IMR-90 (cell line): ENCODE results near the gene HRH2. TPM values are rescaled to one million over a fixed set of nuclear protein-coding genes. Genes with fewer than 3 reads are reported as not detected.

Experiments
- ATAC-seq: fragments of 200-7000 bp; cut with Tn5 transposase; 2 replicates; pipeline ENCODE4 v1.9.1; 2020; ENCODE audit warnings: low read depth, mild to moderate bottlenecking, moderate library complexity
- BruUV-seq: library from RNA; stranded (reverse); fragments of 400-500 nt; replicated peaks from 2 replicates; lab custom pipeline; 2021; lab: Mats Ljungman, UMichigan
- CTCF ChIA-PET: fragments of 300-600 bp; formaldehyde crosslinking; extraction: SDS; loops from one replicate; lab custom pipeline; 2021; ENCODE audit warnings: antibody characterized with exemption; lab: Yijun Ruan, JAX
- POLR2A ChIA-PET: fragments of 300-600 bp; sonication (Branson Sonifier 250); formaldehyde crosslinking; loops from one replicate; lab custom pipeline; 2022; ENCODE audit warnings: antibody characterized with exemption; ENCODE audit not compliant: unreplicated experiment; lab: Charles Lee
- DNase-seq: peaks from one replicate; pipeline ENCODE4 v3.0.0; 2013
- H2AFZ ChIP-seq: replicated peaks from 2 replicates; pipeline ENCODE3; 2013; ENCODE audit warnings: low read length, mild to moderate bottlenecking; ENCODE audit not compliant: poor library complexity
- H2AK5ac ChIP-seq: 2 replicates; pipeline ENCODE4 v1.6.1; 2013; ENCODE audit warnings: low read depth, low read length, inconsistent platforms
- H2AK9ac ChIP-seq: replicated peaks from 2 replicates; pipeline ENCODE3; 2013; ENCODE audit warnings: mild to moderate bottlenecking, low read depth, low read length, moderate library complexity; ENCODE audit not compliant: poor library complexity
- H2BK120ac ChIP-seq: 2 replicates; pipeline ENCODE4 v1.6.1; 2013; ENCODE audit warnings: low read depth, low read length, inconsistent platforms
- H2BK15ac ChIP-seq: 3 replicates; pipeline ENCODE4 v1.6.1; 2013; ENCODE audit warnings: low read depth, low read length, inconsistent platforms
- H2BK20ac ChIP-seq: 2 replicates; pipeline ENCODE4 v1.6.1; 2013; ENCODE audit warnings: low read depth, mild to moderate bottlenecking, inconsistent platforms, low read length, moderate library complexity
- H2BK5ac ChIP-seq: 2 replicates; pipeline ENCODE4 v1.6.1; 2013; ENCODE audit warnings: mild to moderate bottlenecking, low read depth, low read length, inconsistent platforms; ENCODE audit not compliant: poor library complexity, severe bottlenecking
- H3K14ac ChIP-seq: replicated peaks from 2 replicates; pipeline ENCODE4 v1.6.1; 2013; ENCODE audit warnings: low read depth, low read length, inconsistent platforms
- H3K18ac ChIP-seq: 2 replicates; pipeline ENCODE4 v1.6.1; 2013; ENCODE audit warnings: low read depth, low read length, control low read depth
- H3K23ac ChIP-seq: 2 replicates; pipeline ENCODE4 v1.6.1; 2013; ENCODE audit warnings: low read depth, low read length, inconsistent platforms
- H3K27ac ChIP-seq: 2 replicates; pipeline ENCODE4 v1.5.1; 2013; ENCODE audit warnings: mild to moderate bottlenecking, control low read depth, low read length; ENCODE audit not compliant: insufficient read depth
- H3K27me3 ChIP-seq: 2 replicates; pipeline ENCODE4 v1.6.1; 2013; ENCODE audit warnings: low read length; ENCODE audit not compliant: control insufficient read depth, insufficient read depth
- H3K36me3 ChIP-seq: 2 replicates; pipeline ENCODE4 v1.6.1; 2013; ENCODE audit warnings: low read length, mixed read lengths; ENCODE audit not compliant: control insufficient read depth, insufficient read depth
- H3K4ac ChIP-seq: 2 replicates; pipeline ENCODE4 v1.6.1; 2013; ENCODE audit warnings: low read depth, low read length, inconsistent platforms
- H3K4me1 ChIP-seq: 2 replicates; pipeline ENCODE4 v1.6.1; 2013; ENCODE audit warnings: low read length, mixed read lengths; ENCODE audit not compliant: control insufficient read depth, insufficient read depth
- H3K4me2 ChIP-seq: 2 replicates; pipeline ENCODE4 v1.6.1; 2013; ENCODE audit warnings: low read depth, mild to moderate bottlenecking, control low read depth, low read length, moderate library complexity
- H3K4me3 ChIP-seq: 2 replicates; pipeline ENCODE4 v1.5.1; 2013; ENCODE audit warnings: low read depth, mild to moderate bottlenecking, control low read depth, low read length, moderate library complexity; ENCODE audit not compliant: insufficient read depth
- H3K56ac ChIP-seq: 2 replicates; pipeline ENCODE4 v1.6.1; 2013; ENCODE audit warnings: low read length, inconsistent platforms; ENCODE audit not compliant: insufficient read depth; ENCODE audit errors: extremely low read depth
- H3K79me1 ChIP-seq, 2 experiments: 2 replicates each; pipeline ENCODE4 v1.6.1; 2013; ENCODE audit warnings: low read length in 2 of 2, inconsistent platforms in 1 of 2, low read depth in 1 of 2
- H3K9ac ChIP-seq: 2 replicates; pipeline ENCODE4 v1.6.1; 2013; ENCODE audit warnings: low read depth, low read length, control low read depth
- H3K9me1 ChIP-seq: 2 replicates; pipeline ENCODE4 v1.6.1; 2013; ENCODE audit warnings: low read length, inconsistent platforms; ENCODE audit not compliant: insufficient read depth
- H3K9me3 ChIP-seq: 2 replicates; pipeline ENCODE4 v1.6.1; 2013; ENCODE audit warnings: low read length; ENCODE audit not compliant: control insufficient read depth, insufficient read depth
- H4K20me1 ChIP-seq: 2 replicates; pipeline ENCODE4 v1.6.1; 2013; ENCODE audit warnings: low read length, inconsistent platforms; ENCODE audit not compliant: insufficient read depth
- H4K5ac ChIP-seq: 2 replicates; pipeline ENCODE4 v1.6.1; 2013; ENCODE audit warnings: mild to moderate bottlenecking, low read depth, low read length, control low read depth
- H4K8ac ChIP-seq, 2 experiments: 2 replicates each; pipeline ENCODE4 v1.6.1; 2013; ENCODE audit warnings: low read depth in 2 of 2, low read length in 2 of 2, control low read depth in 1 of 2, inconsistent platforms in 1 of 2
- H4K91ac ChIP-seq: 2 replicates; pipeline ENCODE4 v1.6.1; 2013; ENCODE audit warnings: low read depth, low read length, inconsistent platforms; ENCODE audit not compliant: insufficient read depth
- BHLHE40 ChIP-seq: fragments of 150-350 bp; IDR thresholded peaks from 2 replicates; pipeline ENCODE4 v1.6.1; 2016; ENCODE audit warnings: mild to moderate bottlenecking, low read depth, low read length
- CEBPB ChIP-seq: IDR thresholded peaks from 2 replicates; pipeline ENCODE4 v1.6.1; 2012; ENCODE audit warnings: low read depth, low read length, improper control_type of control experiment
- CHD1 ChIP-seq: IDR thresholded peaks from 2 replicates; pipeline ENCODE4 v1.6.1; 2012; ENCODE audit warnings: low read depth, low read length, improper control_type of control experiment
- CTCF ChIP-seq: conservative IDR thresholded peaks from 2 replicates; pipeline ENCODE4 v1.5.1; 2012; ENCODE audit warnings: mild to moderate bottlenecking, low read depth, low read length, improper control_type of control experiment
- ELK1 ChIP-seq: fragments of 150-350 bp; IDR thresholded peaks from 2 replicates; pipeline ENCODE4 v1.6.1; 2016; ENCODE audit warnings: low read depth, mild to moderate bottlenecking, low read length, moderate library complexity, borderline replicate concordance
- FOS ChIP-seq: fragments of 150-350 bp; IDR thresholded peaks from 2 replicates; pipeline ENCODE4 v1.6.1; 2016; ENCODE audit warnings: low read depth, low read length
- MAFK ChIP-seq: IDR thresholded peaks from 2 replicates; pipeline ENCODE4 v1.6.1; 2012; ENCODE audit warnings: low read depth, low read length, improper control_type of control experiment
- MAZ ChIP-seq: IDR thresholded peaks from 2 replicates; pipeline ENCODE4 v1.6.1; 2012; ENCODE audit warnings: low read depth, mild to moderate bottlenecking, low read length, improper control_type of control experiment, moderate library complexity, borderline replicate concordance
- MXI1 ChIP-seq: IDR thresholded peaks from 2 replicates; pipeline ENCODE4 v1.6.1; 2012; ENCODE audit warnings: low read depth, mild to moderate bottlenecking, low read length, moderate library complexity, borderline replicate concordance
- NFE2L2 ChIP-seq: fragments of 150-350 bp; IDR thresholded peaks from 2 replicates; pipeline ENCODE4 v1.6.1; 2016; ENCODE audit warnings: low read depth, mild to moderate bottlenecking, low read length
- POLR2A ChIP-seq: IDR thresholded peaks from 2 replicates; pipeline ENCODE4 v1.6.1; 2012; ENCODE audit warnings: mild to moderate bottlenecking, low read depth, low read length
- RAD21 ChIP-seq: IDR thresholded peaks from 2 replicates; pipeline ENCODE4 v1.6.1; 2012; ENCODE audit warnings: low read length, improper control_type of control experiment
- RCOR1 ChIP-seq: IDR thresholded peaks from 2 replicates; pipeline ENCODE4 v1.6.1; 2012; ENCODE audit warnings: mild to moderate bottlenecking, low read length, improper control_type of control experiment; ENCODE audit not compliant: insufficient replicate concordance
- RFX5 ChIP-seq: IDR thresholded peaks from 2 replicates; pipeline ENCODE4 v1.8.0; 2012; ENCODE audit warnings: low read depth, mild to moderate bottlenecking, low read length, moderate library complexity
- SMC3 ChIP-seq: fragments of 150-350 bp; IDR thresholded peaks from 2 replicates; pipeline ENCODE4 v1.6.1; 2016; ENCODE audit warnings: low read depth, mild to moderate bottlenecking, antibody characterized with exemption, low read length, moderate library complexity
- WGBS, 2 experiments: methylation state at CpG; one replicate each; pipeline versions ENCODE4 v1.1.5 to v1.1.7; 2013; ENCODE audit warnings: missing lambda C conversion rate in 2 of 2; ENCODE audit not compliant: insufficient read length in 1 of 2; ENCODE audit errors: extremely low coverage in 2 of 2; 5-methylcytosine and 5-hydroxymethylcytosine counted together
- dilution Hi-C: fragments of 300-500 bp; cut with HindIII; formaldehyde crosslinking; loops from one replicate; pipeline ENCODE4 v1.14.3; 2018; ENCODE audit warnings: low sequenced_read_pairs; ENCODE audit not compliant: unreplicated experiment
- in situ Hi-C: fragments of 300-500 bp; cut with MboI; formaldehyde crosslinking; loops from 3 replicates; pipeline ENCODE4 v1.14.3; 2019; ENCODE audit warnings: low sequenced_read_pairs, inconsistent platforms, mixed read lengths
- intact Hi-C: fragments of 100-400 bp; cut with micrococcal nuclease; formaldehyde crosslinking; loops from 2 replicates; pipeline ENCODE4 v1.10.0; 2022
- polyA plus RNA-seq, 3 experiments: library from polyadenylated mRNA; depleted of rRNA; stranded (reverse); fragments of >200 nt; gene quantifications; 2 replicates each; pipeline ENCODE4 v1.2.3, GENCODE V29; 2012; ENCODE audit warnings: low replicate concordance in 1 of 3
- total RNA-seq: library from RNA; depleted of rRNA; stranded (reverse); fragments of >200 nt; gene quantifications from 2 replicates; pipeline ENCODE4 v1.2.3, GENCODE V29; 2012
- TF ChIP-seq, protein P1 (sequence below): fragments of 150-350 bp; IDR thresholded peaks from 2 replicates; pipeline ENCODE4 v1.6.1; 2017; ENCODE audit warnings: mild to moderate bottlenecking, antibody characterized with exemption, low read length, low read depth

The HRH2 gene
- total and polyA plus RNA-seq, 2 of the 4 experiments (the other 2 are of a cell fraction): not detected

DNA sequence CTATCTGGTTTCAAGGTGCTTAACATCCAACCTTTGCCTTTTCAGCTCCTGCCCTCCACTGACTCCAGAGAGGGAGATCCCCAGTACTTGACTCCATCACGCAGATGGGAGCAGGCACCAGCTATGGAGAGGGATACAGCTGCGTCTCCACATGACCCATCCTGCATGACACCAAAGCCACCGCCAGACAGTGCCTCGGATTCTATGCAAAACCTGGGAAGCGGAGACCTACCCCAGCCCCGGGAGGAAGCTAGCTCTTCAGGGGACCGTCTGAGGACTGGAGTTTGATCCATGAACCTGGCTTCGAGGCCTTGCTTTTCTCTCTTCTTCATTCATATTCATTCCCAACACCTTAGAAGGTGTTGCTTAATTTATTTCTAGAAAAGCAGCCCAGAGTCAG lies 24.8 kb downstream of the HRH2 start:
- Histone ChIP-seq H3K9me3 (peaks cover 10% of the 10 kb centered on the region), H3K27me3 (no peaks in the 10 kb centered on the region), H4K8ac (no peak overlapping the region), H2AFZ (no peak overlapping the region), H3K27ac (no peak overlapping the region), H3K23ac (no peak overlapping the region), H3K9ac (no peak overlapping the region), H4K20me1 (no peaks in the 10 kb centered on the region), H2BK15ac (no peak overlapping the region), H3K36me3 (no peaks in the 10 kb centered on the region), H3K56ac (no peak overlapping the region), H2AK5ac (no peak overlapping the region), H3K4me3 (no peak overlapping the region), H3K14ac (no peak overlapping the region), H3K4me2 (no peak overlapping the region), H2AK9ac (no peak overlapping the region), H2BK120ac (no peak overlapping the region), H3K18ac (no peak overlapping the region), H3K79me1 (no peaks in the 10 kb centered on the region), H2BK20ac (no peak overlapping the region), H2BK5ac (no peak overlapping the region), H3K4me1 (no peaks in the 10 kb centered on the region), H3K9me1 (no peaks in the 10 kb centered on the region), H4K91ac (no peak overlapping the region), H4K5ac (no peak overlapping the region), H3K4ac (no peak overlapping the region)
- dilution Hi-C loops: no loop called here
- no peak for ATAC-seq
- no peak for TF ChIP-seq CTCF
- no peak for TF ChIP-seq RAD21
- TF ChIP-seq POLR2A: no peak
- no peak for TF ChIP-seq CEBPB
- TF ChIP-seq RFX5: no peak
- TF ChIP-seq, protein P1, sequence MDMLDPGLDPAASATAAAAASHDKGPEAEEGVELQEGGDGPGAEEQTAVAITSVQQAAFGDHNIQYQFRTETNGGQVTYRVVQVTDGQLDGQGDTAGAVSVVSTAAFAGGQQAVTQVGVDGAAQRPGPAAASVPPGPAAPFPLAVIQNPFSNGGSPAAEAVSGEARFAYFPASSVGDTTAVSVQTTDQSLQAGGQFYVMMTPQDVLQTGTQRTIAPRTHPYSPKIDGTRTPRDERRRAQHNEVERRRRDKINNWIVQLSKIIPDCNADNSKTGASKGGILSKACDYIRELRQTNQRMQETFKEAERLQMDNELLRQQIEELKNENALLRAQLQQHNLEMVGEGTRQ: no peak
- TF ChIP-seq BHLHE40: no peak
- TF ChIP-seq FOS: no peak
- no peak for TF ChIP-seq SMC3
- no peak for TF ChIP-seq RCOR1
- TF ChIP-seq NFE2L2: no peak
- no peak for TF ChIP-seq MAZ
- TF ChIP-seq ELK1: no peak
- TF ChIP-seq MAFK: no peak
- no peak for TF ChIP-seq MXI1
- TF ChIP-seq CHD1: no peak
- BruUV-seq: no TSS peak
- CTCF ChIA-PET: no interaction called here
- in situ Hi-C loops: no loop called here
- intact Hi-C loops: no loop called here
- DNase-seq: no peak
- no CpG with 5 or more reads among the region's 8 CpGs for WGBS, 2 experiments
- POLR2A ChIA-PET: no interaction called here
